IPS-NIHi7 (cell line): ENCODE results near the gene CCDC144A.
A peak's percentile ranks its signal among the peaks of the same experiment; 100 is the strongest.
"Not testable (repeated sequence)": the region's sequence is repeated elsewhere in the genome, so short reads cannot be mapped to it uniquely, and the experiment has no call there.

Experiments
- DNase-seq: peaks from one replicate; pipeline ENCODE4 v3.0.0; 2012; ENCODE audit warnings: mixed read lengths; ENCODE audit errors: extremely low spot score

Gene CCDC144A

GRCh38 chr17:16751224-16751923, 61.3 kb downstream of the CCDC144A start:
- DNase-seq, result peak; percentile 11

DNA sequence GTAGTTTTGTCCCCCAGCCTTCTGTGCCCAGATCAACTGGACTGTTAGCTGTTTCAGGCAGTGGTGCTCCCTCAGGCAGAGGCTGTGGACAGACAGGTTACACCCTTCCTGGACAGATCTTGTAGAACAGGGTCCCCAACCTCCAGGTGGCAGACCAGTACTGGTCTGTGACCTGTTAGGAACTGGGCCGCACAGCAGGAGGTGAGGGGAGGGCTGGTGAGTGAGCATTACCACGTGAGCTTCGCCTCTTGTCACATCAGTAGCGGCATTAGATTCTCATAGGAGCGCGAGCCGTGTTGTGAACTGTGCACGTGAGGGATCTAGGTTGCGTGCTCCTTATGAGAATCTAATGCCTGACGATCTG, 61.9 kb downstream of the CCDC144A start:
- not testable (repeated sequence) for DNase-seq

DNA sequence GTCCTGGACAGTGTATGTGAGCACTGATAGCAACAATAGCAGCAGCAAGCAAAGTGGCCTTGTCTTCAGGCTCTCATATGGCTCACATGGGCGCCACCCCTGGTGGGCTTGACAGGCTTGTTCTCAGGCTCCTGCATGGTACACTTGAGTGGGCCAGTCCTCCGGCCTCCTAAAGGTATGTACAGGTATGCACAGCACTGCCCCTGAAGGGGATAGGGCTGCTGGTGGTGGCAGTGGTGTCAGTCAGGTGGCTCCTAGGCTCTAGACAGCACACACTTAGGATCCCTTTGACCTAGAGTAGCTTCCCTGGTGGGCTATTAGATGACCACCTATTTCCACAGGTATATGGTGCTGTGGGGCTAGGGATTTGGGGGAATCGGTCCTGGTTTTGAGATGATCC, 67.5 kb downstream of the CCDC144A start:
- not testable (repeated sequence) for DNase-seq

DNA sequence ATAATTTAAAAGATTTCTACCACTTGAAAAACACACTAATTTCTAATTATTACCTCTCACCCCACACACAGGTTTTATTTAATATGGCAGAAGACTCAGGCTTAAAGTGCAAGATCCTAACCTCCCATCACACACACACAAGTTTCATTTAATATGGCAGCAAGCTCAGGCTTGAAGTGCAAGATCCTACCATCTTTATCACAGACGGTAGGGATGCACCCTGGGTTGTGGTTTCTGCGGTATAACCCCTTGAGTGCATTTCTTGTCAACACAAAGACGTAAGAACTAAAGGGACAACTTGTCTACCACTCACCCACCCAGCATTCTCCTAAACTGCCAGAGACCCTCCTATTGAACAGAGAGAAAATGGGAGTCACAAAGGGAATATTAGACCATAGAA, 68.1 kb downstream of the CCDC144A start:
- not testable (repeated sequence) for DNase-seq

DNA sequence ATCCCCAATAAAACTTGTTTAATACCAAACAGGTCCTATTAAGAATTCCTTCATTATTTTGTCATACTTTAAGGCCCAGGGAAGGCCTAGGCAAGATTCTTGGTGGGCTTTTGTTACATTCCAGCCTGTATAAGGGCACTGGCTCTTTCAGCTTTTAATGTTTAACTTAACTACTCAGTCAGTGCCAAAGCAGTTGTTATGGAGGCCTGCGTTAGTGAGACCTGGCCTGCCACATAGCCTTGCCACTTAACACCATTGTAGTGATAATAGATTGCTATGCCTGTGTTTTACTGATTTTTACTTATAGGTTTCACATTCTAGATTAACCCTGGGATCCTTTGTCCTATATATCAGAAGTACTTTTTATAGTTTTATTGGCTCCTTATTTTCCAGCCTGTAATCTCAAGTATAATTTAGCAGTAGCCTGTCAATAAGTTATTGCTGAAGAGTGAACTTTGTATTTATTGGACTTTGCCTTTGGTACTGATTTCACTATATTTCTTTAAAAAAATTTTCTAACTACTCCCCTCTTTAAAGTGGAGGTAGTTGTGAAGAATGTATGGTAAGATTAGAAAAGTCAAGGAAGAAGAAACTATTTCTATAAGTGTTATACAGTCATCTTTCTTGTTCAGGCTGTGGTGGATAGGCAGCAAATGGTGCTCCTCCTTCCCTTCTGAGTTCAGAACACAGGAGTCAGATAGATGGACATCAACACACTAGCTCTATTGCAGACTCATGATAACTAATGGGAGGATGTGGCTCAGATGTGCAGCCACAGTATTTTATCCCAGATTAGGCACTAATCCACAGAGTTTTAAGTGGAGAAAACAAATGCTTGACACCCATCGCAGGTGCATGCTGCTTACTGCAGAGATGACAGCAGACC, 78.5 kb downstream of the CCDC144A start:
- DNase-seq, result not testable (repeated sequence)

DNA sequence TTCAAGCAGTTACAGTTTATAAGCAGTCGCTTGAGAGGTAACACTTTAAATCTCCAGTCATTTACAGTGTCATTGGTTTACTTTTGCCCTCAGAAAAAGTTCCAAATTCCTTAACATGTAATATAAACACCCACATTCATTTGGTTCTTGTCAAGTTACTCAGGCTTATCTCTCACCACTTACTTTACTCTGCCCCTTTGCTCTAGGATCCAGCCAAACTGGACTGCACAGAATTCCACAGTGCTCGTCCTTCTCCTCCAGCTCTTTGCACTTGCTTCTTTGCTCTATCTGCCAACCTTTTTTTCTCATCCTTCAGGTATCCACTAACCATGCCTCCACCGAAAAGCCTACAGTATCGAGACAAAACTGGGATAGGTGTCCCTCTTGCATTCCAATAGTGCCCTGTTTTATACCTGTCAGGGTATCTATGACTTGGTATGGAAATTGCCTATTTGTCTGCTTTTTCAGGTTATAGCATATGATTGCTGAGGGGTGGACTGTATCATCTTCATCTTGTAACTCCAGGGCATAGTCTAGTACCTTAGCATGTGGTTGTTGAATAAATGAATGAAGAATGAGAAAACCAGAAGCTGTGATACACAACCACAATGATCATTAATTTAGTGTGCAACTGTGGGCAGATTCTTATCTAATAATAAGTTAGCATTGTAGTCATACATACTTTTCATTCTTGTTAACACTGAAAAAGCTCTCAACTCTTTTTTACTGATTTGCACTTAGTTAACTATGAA, 82.5 kb downstream of the CCDC144A start:
- DNase-seq, result not testable (repeated sequence)

DNA sequence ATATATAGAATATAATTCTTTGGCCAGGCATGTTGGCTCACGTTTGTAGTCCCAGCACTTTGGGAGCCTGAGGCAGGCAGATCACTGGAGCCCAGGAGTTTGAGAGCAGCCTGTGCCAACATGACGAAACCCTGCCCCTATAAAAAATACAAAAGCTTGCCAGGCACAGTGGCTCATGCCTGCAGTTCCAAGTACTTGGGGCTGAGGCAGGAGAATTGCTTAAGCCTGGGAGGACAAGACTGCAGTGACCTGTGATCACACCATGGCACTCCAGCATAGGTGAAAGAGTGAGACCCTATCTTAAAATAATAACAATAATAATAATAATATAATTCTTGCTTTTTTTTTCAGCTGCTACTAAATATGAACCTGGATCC, 83.1 kb downstream of the CCDC144A start:
- DNase-seq, result not testable (repeated sequence)

GRCh38 chr17:16787851-16788250, 97.8 kb downstream of the CCDC144A start:
- DNase-seq, result not testable (repeated sequence)

- not testable (repeated sequence) for DNase-seq
These were observed 99.0 kb downstream of the CCDC144A start for GRCh38 chr17:16788889-16789536.

- DNase-seq, result not testable (repeated sequence)
These were observed 99.6 kb downstream of the CCDC144A start for GRCh38 chr17:16789622-16790021.

GRCh38 chr17:16790313-16790871, 100.4 kb downstream of the CCDC144A start:
- not testable (repeated sequence) for DNase-seq

- DNase-seq, result not testable (repeated sequence)
These were observed 104.2 kb downstream of the CCDC144A start for GRCh38 chr17:16794215-16794614.

GRCh38 chr17:16795894-16796293, 105.9 kb downstream of the CCDC144A start:
- DNase-seq, result not testable (repeated sequence)

- DNase-seq, result not testable (repeated sequence)
These were observed 114.8 kb downstream of the CCDC144A start for GRCh38 chr17:16804851-16805250.

DNA sequence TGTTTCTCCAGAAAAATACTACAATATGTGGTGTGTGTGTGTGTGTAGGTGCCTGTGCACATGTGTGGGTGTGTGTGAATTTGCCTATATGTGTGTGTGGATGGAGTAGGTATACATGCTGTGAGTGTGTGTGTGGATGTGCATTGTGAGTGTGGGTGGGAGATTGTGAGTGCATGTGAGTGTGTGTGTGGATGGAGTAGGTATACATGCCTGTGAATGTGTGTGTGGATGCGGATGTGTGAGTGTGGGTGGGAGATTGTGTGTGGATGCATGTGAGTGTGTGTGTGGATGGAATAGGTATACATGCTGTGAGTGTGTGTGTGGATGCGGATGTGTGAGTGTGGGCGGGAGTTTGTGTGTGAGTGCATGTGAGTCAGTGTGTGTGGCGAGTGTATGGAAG, 116.6 kb downstream of the CCDC144A start:
- DNase-seq, result not testable (repeated sequence)

DNA sequence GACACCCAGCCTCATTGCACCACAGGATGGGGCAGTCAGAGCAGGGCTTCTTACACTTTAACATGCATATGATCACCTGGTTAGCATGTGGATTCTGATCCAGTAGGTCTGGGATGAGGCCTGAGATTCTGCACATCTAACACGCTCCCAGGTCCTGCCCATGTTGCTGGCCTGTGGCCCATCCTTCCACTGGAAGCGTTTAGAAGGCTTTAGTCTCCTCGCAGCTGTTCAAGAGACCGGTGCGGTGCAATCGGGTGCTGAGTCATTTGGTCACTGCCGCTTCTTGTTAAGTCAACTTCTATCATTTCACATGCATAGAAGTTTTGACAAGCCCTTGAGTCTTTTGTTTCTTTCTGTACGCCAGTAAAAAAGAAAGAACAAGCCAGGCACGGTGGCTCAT, 117.6 kb downstream of the CCDC144A start:
- DNase-seq, result not testable (repeated sequence)

DNA sequence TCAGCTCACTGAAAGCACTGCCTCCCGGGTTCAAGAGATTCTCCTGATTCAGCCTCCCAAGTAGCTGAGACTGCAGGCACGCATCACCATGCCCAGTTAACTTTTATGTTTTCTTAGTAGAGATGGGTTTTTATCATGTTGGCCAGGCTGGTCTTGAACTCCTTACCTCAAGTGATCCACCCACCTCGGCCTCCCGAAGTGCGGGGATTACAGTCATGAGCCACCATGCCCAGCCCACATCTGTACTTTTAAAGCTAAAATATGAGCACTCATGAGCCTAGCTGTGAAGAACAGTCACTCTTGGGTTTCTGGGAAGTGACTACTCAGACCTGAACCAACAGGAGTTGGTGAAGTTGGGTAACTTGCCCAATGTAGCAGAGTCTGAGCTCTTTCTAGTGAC, 120.2 kb downstream of the CCDC144A start:
- DNase-seq, result not testable (repeated sequence)

- not testable (repeated sequence) for DNase-seq
These were observed 122.1 kb downstream of the CCDC144A start for GRCh38 chr17:16812126-16812525.

- DNase-seq, result no peak
These were observed 124.4 kb downstream of the CCDC144A start for GRCh38 chr17:16814439-16814838.

DNA sequence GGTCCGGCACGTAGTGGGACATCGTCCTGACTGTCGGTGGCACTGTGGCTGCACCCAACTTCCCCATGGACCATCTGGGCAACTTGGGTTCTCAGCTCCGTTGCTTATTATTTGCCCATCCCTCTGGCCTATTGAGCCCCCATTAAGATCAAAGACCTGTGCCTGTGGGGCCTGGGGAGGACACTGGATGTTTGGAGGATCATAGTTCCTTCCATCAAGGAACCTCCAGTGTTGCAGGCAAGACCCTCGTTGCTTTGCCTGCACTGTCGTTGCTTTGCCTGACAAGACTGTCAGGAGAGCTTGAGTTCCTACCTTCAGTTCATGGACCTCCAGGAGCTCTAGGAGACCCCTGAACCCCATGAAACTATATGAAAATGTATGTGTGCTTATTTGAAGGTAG, 127.2 kb downstream of the CCDC144A start:
- DNase-seq, result no peak

GRCh38 chr17:16817940-16818339, 127.9 kb downstream of the CCDC144A start:
- not testable (repeated sequence) for DNase-seq
